Ovary (tissue), 3 donors: ENCODE measurements around the gene GJC2.

ENCODE experiments used
- CTCF ChIP-seq, 3 donors: fragments of 450-650 bp in 2 of 3; fragments of 200-600 bp in 1 of 3; IDR thresholded peaks; one replicate each; pipeline versions ENCODE4 v1.5.1 to v1.8.0; 2016 to 2022; ENCODE audit warnings: antibody characterized with exemption in 3 of 3, mild to moderate bottlenecking in 1 of 3
- EP300 ChIP-seq: sonication (generic); formaldehyde crosslinking; IDR thresholded peaks from one replicate; pipeline ENCODE4 v1.6.1; 2017; ENCODE audit warnings: antibody characterized with exemption
- POLR2A ChIP-seq: fragments of 450-650 bp; IDR thresholded peaks from one replicate; pipeline ENCODE4 v1.6.1; 2017; ENCODE audit warnings: antibody characterized with exemption, mild to moderate bottlenecking, moderate library complexity
- donor health status: DM: no; HTN: no; CAD: no.

GRCh38 chr1:228118040-228118439 lies 31.7 kb upstream of the GJC2 start:
- TF ChIP-seq CTCF (IDR thresholded peaks at IDR 0.05) = no peak
- no peak for TF ChIP-seq POLR2A
- no peak for TF ChIP-seq EP300
